ENCODE measurements around the gene GINS2.

Gene GINS2

GRCh38 chr16:85686912-85687591 lies 1.7 kb downstream of the GINS2 start:
- Mint-ChIP-seq H3K36me3 (peaks cover 5% of the 10 kb centered on the region), H3K9me3 (ENCODE audit: low read depth) (no peaks in the 10 kb centered on the region)

GRCh38 chr16:85685251-85685650 lies 3.5 kb downstream of the GINS2 start:
- H3K27me3 Mint-ChIP-seq = no peaks in the 10 kb centered on the region
- H3K9me3 Mint-ChIP-seq (ENCODE audit: low read depth) = no peaks in the 10 kb centered on the region
- H3K4me1 Mint-ChIP-seq (ENCODE audit: low read depth) = peaks cover 13% of the 10 kb centered on the region
- no peak overlapping the region for H3K4me3 Mint-ChIP-seq
- H3K36me3 Mint-ChIP-seq = peaks cover 5% of the 10 kb centered on the region
- H3K27ac Mint-ChIP-seq = no peak overlapping the region

More at GRCh38 chr16:85686912-85687591, 1.7 kb downstream of the GINS2 start:
- H3K27me3 Mint-ChIP-seq = peaks cover 3% of the 10 kb centered on the region
- H3K4me1 Mint-ChIP-seq (ENCODE audit: low read depth) = peaks cover 9% of the 10 kb centered on the region
- peak overlapping the region; percentile 88 for H3K4me3 Mint-ChIP-seq
- H3K27ac Mint-ChIP-seq = no peak overlapping the region

GRCh38 chr16:85683363-85683762 lies 5.4 kb downstream of the GINS2 start:
- H3K4me1 Mint-ChIP-seq (ENCODE audit: low read depth) = peaks cover 11% of the 10 kb centered on the region
- H3K4me3 Mint-ChIP-seq = no peak overlapping the region
- peaks cover 5% of the 10 kb centered on the region for H3K36me3 Mint-ChIP-seq
- H3K9me3 Mint-ChIP-seq (ENCODE audit: low read depth) = no peaks in the 10 kb centered on the region
- no peaks in the 10 kb centered on the region for H3K27me3 Mint-ChIP-seq
- no peak overlapping the region for H3K27ac Mint-ChIP-seq

GRCh38 chr16:85682516-85682915 lies 6.2 kb downstream of the GINS2 start:
- Mint-ChIP-seq H3K4me3 (no peak overlapping the region), H3K9me3 (ENCODE audit: low read depth) (no peaks in the 10 kb centered on the region), H3K27me3 (no peaks in the 10 kb centered on the region), H3K27ac (no peak overlapping the region), H3K4me1 (ENCODE audit: low read depth) (peaks cover 11% of the 10 kb centered on the region), H3K36me3 (peaks cover 5% of the 10 kb centered on the region)

GRCh38 chr16:85681255-85681654 lies 7.5 kb downstream of the GINS2 start:
- Mint-ChIP-seq H3K4me1 (ENCODE audit: low read depth) (peaks cover 3% of the 10 kb centered on the region), H3K9me3 (ENCODE audit: low read depth) (no peaks in the 10 kb centered on the region), H3K4me3 (no peak overlapping the region), H3K27me3 (no peaks in the 10 kb centered on the region), H3K27ac (no peak overlapping the region), H3K36me3 (no peaks in the 10 kb centered on the region)

GRCh38 chr16:85680352-85680944 lies 8.3 kb downstream of the GINS2 start:
- H3K9me3 Mint-ChIP-seq (ENCODE audit: low read depth) = no peaks in the 10 kb centered on the region
- H3K4me1 Mint-ChIP-seq (ENCODE audit: low read depth) = peaks cover 5% of the 10 kb centered on the region
- no peak overlapping the region for H3K4me3 Mint-ChIP-seq
- no peaks in the 10 kb centered on the region for H3K27me3 Mint-ChIP-seq
- no peak overlapping the region for H3K27ac Mint-ChIP-seq
- H3K36me3 Mint-ChIP-seq = no peaks in the 10 kb centered on the region

- no peak overlapping the region for H3K4me3 Mint-ChIP-seq
- no peaks in the 10 kb centered on the region for H3K36me3 Mint-ChIP-seq
- H3K27me3 Mint-ChIP-seq = no peaks in the 10 kb centered on the region
- peaks cover 5% of the 10 kb centered on the region for H3K4me1 Mint-ChIP-seq (ENCODE audit: low read depth)
- H3K9me3 Mint-ChIP-seq (ENCODE audit: low read depth) = no peaks in the 10 kb centered on the region
- peak overlapping the region; percentile 55 for H3K27ac Mint-ChIP-seq
Observed at GRCh38 chr16:85679870-85680269, 8.9 kb downstream of the GINS2 start.

- Mint-ChIP-seq H3K9me3 (ENCODE audit: low read depth) (no peaks in the 10 kb centered on the region), H3K27me3 (no peaks in the 10 kb centered on the region), H3K4me1 (ENCODE audit: low read depth) (peaks cover 5% of the 10 kb centered on the region), H3K4me3 (no peak overlapping the region), H3K36me3 (no peaks in the 10 kb centered on the region), H3K27ac (no peak overlapping the region)
Observed at GRCh38 chr16:85678821-85679220, 9.9 kb downstream of the GINS2 start.

- no peak overlapping the region for H3K4me3 Mint-ChIP-seq
- H3K27me3 Mint-ChIP-seq = no peaks in the 10 kb centered on the region
- H3K9me3 Mint-ChIP-seq (ENCODE audit: low read depth) = no peaks in the 10 kb centered on the region
- peaks cover 5% of the 10 kb centered on the region for H3K4me1 Mint-ChIP-seq (ENCODE audit: low read depth)
- H3K36me3 Mint-ChIP-seq = no peaks in the 10 kb centered on the region
- no peak overlapping the region for H3K27ac Mint-ChIP-seq
Observed at GRCh38 chr16:85678016-85678415, 10.7 kb downstream of the GINS2 start.

GRCh38 chr16:85677383-85677967 lies 11.3 kb downstream of the GINS2 start:
- no peak overlapping the region for H3K4me3 Mint-ChIP-seq
- H3K36me3 Mint-ChIP-seq = no peaks in the 10 kb centered on the region
- H3K9me3 Mint-ChIP-seq (ENCODE audit: low read depth) = no peaks in the 10 kb centered on the region
- no peaks in the 10 kb centered on the region for H3K27me3 Mint-ChIP-seq
- peak overlapping the region; percentile 34 for H3K27ac Mint-ChIP-seq
- H3K4me1 Mint-ChIP-seq (ENCODE audit: low read depth) = peaks cover 5% of the 10 kb centered on the region

GRCh38 chr16:85676466-85676865 lies 12.3 kb downstream of the GINS2 start:
- no peaks in the 10 kb centered on the region for H3K27me3 Mint-ChIP-seq
- H3K27ac Mint-ChIP-seq = no peak overlapping the region
- H3K9me3 Mint-ChIP-seq (ENCODE audit: low read depth) = no peaks in the 10 kb centered on the region
- H3K36me3 Mint-ChIP-seq = no peaks in the 10 kb centered on the region
- H3K4me3 Mint-ChIP-seq = no peak overlapping the region
- peaks cover 5% of the 10 kb centered on the region for H3K4me1 Mint-ChIP-seq (ENCODE audit: low read depth)

GRCh38 chr16:85675251-85675874 lies 13.4 kb downstream of the GINS2 start:
- Mint-ChIP-seq H3K9me3 (ENCODE audit: low read depth) (no peaks in the 10 kb centered on the region), H3K27ac (peak overlapping the region; percentile 10), H3K4me3 (no peak overlapping the region), H3K36me3 (no peaks in the 10 kb centered on the region), H3K27me3 (no peaks in the 10 kb centered on the region), H3K4me1 (ENCODE audit: low read depth) (peaks cover 3% of the 10 kb centered on the region)

- H3K4me3 Mint-ChIP-seq = no peak overlapping the region
- H3K36me3 Mint-ChIP-seq = no peaks in the 10 kb centered on the region
- no peaks in the 10 kb centered on the region for H3K9me3 Mint-ChIP-seq (ENCODE audit: low read depth)
- peaks cover 2% of the 10 kb centered on the region for H3K4me1 Mint-ChIP-seq (ENCODE audit: low read depth)
- peak overlapping the region; percentile 46 for H3K27ac Mint-ChIP-seq
- H3K27me3 Mint-ChIP-seq = no peaks in the 10 kb centered on the region
Observed at GRCh38 chr16:85674828-85675227, 13.9 kb downstream of the GINS2 start.

- H3K4me1 Mint-ChIP-seq (ENCODE audit: low read depth) = peaks cover 2% of the 10 kb centered on the region
- peak overlapping the region; percentile 46 for H3K27ac Mint-ChIP-seq
- no peaks in the 10 kb centered on the region for H3K36me3 Mint-ChIP-seq
Observed at GRCh38 chr16:85674418-85674755, 14.4 kb downstream of the GINS2 start.

More at GRCh38 chr16:85674418-85674755, 14.4 kb downstream of the GINS2 start:
- Mint-ChIP-seq H3K27me3 (no peaks in the 10 kb centered on the region), H3K4me3 (no peak overlapping the region), H3K9me3 (ENCODE audit: low read depth) (no peaks in the 10 kb centered on the region)

All from activated naive CD8-positive, alpha-beta T cell (primary cell).